Esophagus muscularis mucosa (tissue), 4 donors: ENCODE results near the gene PDK1. TPM values are rescaled to one million over a fixed set of nuclear protein-coding genes. Genes with fewer than 3 reads are reported as not detected.
"Not testable (repeated sequence)": the region's sequence is repeated elsewhere in the genome, so short reads cannot be mapped to it uniquely, and the experiment has no call there.

Source experiments
- DNase-seq: peaks from one replicate; pipeline ENCODE4 v3.0.0-alpha.2; 2017; ENCODE audit errors: extremely low spot score
- H3K27ac ChIP-seq, 4 donors: fragments of 200-600 bp; sonication (generic); replicated peaks in 1 of 4; 1 replicate in 3 of 4; 2 replicates in 1 of 4; pipeline ENCODE4 v1.5.1; 2016 to 2019; ENCODE audit warnings: mild to moderate bottlenecking in 1 of 4
- H3K27me3 ChIP-seq, 4 donors: fragments of 200-600 bp; sonication (generic); one replicate each; pipeline versions ENCODE4 v1.5.1 to v1.6.0; 2016 to 2019
- H3K36me3 ChIP-seq, 4 donors: fragments of 200-600 bp; sonication (generic); one replicate each; pipeline ENCODE4 v1.5.1; 2016 to 2019
- H3K4me1 ChIP-seq, 4 donors: fragments of 200-600 bp; sonication (generic); one replicate each; pipeline ENCODE4 v1.5.1; 2016 to 2019
- H3K4me3 ChIP-seq, 4 donors: fragments of 200-600 bp; sonication (generic); 1 replicate in 2 of 4; 2 replicates in 2 of 4; pipeline ENCODE4 v1.5.1; 2016 to 2019; ENCODE audit warnings: mild to moderate bottlenecking in 4 of 4, moderate library complexity in 1 of 4
- H3K9me3 ChIP-seq, 4 donors: fragments of 200-600 bp; sonication (generic); 1 replicate in 3 of 4; 2 replicates in 1 of 4; pipeline ENCODE4 v1.5.1; 2016 to 2019
- EP300 ChIP-seq: sonication (generic); formaldehyde crosslinking; IDR thresholded peaks from one replicate; pipeline ENCODE4 v1.6.1; 2017; ENCODE audit warnings: antibody characterized with exemption
- POLR2A ChIP-seq: fragments of 450-650 bp; IDR thresholded peaks from one replicate; pipeline ENCODE4 v1.6.1; 2017; ENCODE audit warnings: antibody characterized with exemption, moderate library complexity, mild to moderate bottlenecking, low read depth
- POLR2AphosphoS5 ChIP-seq, 2 donors: sonication (generic); formaldehyde crosslinking; IDR thresholded peaks; one replicate each; pipeline ENCODE4 v1.6.1; 2017; ENCODE audit warnings: antibody characterized with exemption in 2 of 2
- WGBS: methylation state at CpG from one replicate; pipeline ENCODE4 v1.1.5; 2018; 5-methylcytosine and 5-hydroxymethylcytosine counted together
- intact Hi-C: fragments of 100-400 bp; cut with DNase I; formaldehyde crosslinking; loops from one replicate; pipeline ENCODE4 v1.15.1; 2023
- total RNA-seq, 4 donors: library from RNA; depleted of rRNA; stranded (reverse); fragments of >200 nt; gene quantifications; one replicate each; pipeline versions ENCODE4 v1.1.0 to v1.2.1, GENCODE V29; 2016
- TF ChIP-seq, protein P1 (sequence below), 3 experiments: fragments of 200-600 bp in 2 of 3; fragments of 450-650 bp in 1 of 3; sonication (generic) in 2 of 3; IDR thresholded peaks; one replicate each; pipeline ENCODE4 v1.5.1; 2017 to 2019; ENCODE audit warnings: antibody characterized with exemption in 3 of 3, mild to moderate bottlenecking in 2 of 3, moderate library complexity in 1 of 3

Gene PDK1
- total RNA-seq, 4 donors from 2014 or later, result 5.1 to 15.8 (median 11.2) TPM

DNA sequence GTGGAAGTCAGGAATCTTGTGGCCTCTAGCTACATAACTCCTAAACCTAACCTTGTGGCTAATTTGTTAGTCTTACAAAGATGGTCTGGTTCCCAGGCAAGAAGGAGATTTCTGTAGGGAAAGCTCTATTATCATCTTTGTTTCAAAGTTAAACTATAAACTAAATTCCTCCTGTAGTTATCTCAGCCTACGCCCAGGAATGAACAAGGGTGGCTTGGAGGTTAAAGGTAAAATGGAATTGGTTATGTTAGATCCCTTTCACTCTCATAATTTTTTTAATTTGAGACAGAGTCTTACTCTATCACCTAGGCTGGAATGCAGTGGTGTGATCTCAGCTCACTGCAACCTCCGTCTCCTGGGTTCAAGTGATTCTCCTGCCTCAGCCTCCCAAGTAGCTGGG, 24.6 kb upstream of the PDK1 start:
- no peak for DNase-seq
- 98% methylated on average over 2 of the region's 2 CpGs for WGBS
- no peak overlapping the region for H3K4me3 ChIP-seq

DNA sequence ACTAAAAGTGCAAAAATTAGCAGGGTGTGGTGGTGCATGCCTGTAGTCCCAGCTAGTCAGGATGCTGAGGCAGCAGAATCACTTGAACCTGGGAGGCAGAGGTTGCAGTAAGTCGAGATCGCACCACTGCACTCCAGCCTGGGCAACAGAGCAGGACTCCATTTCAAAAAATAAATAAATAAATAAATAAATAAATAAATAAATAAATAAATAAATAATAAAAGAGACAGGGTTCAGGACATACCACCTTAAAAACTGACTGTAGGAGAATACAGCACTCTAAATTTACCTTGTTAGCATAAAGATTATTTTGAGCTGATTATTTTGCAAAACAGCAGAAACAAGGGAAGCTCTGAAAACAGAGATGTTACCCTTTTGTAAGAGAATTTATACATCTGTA, 23.4 kb upstream of the PDK1 start:
- H3K9me3 ChIP-seq, H3K4me3 ChIP-seq, H3K27ac ChIP-seq, H3K27me3 ChIP-seq, DNase-seq, H3K4me1 ChIP-seq, intact Hi-C loops, H3K36me3 ChIP-seq: not testable (repeated sequence)
- 96% methylated on average over 2 of the region's 2 CpGs for WGBS

More for the DNA sequence above, 24.6 kb upstream of the PDK1 start:
- intact Hi-C loops, result no loop called here
- no peak overlapping the region for H3K27ac ChIP-seq
- TF ChIP-seq POLR2A (no peak), EP300 (no peak), POLR2AphosphoS5 (IDR thresholded peaks at IDR 0.05) (no peak)
- TF ChIP-seq, protein P1, sequence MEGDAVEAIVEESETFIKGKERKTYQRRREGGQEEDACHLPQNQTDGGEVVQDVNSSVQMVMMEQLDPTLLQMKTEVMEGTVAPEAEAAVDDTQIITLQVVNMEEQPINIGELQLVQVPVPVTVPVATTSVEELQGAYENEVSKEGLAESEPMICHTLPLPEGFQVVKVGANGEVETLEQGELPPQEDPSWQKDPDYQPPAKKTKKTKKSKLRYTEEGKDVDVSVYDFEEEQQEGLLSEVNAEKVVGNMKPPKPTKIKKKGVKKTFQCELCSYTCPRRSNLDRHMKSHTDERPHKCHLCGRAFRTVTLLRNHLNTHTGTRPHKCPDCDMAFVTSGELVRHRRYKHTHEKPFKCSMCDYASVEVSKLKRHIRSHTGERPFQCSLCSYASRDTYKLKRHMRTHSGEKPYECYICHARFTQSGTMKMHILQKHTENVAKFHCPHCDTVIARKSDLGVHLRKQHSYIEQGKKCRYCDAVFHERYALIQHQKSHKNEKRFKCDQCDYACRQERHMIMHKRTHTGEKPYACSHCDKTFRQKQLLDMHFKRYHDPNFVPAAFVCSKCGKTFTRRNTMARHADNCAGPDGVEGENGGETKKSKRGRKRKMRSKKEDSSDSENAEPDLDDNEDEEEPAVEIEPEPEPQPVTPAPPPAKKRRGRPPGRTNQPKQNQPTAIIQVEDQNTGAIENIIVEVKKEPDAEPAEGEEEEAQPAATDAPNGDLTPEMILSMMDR (IDR thresholded peaks at IDR 0.05), result no peak
- peaks cover 0 to 3% (median 2%) of the 10 kb centered on the region in 4 donors for H3K9me3 ChIP-seq
- H3K36me3 ChIP-seq, result no peaks in the 10 kb centered on the region
- no peaks in the 10 kb centered on the region for H3K27me3 ChIP-seq
- no peaks in the 10 kb centered on the region for H3K4me1 ChIP-seq

DNA sequence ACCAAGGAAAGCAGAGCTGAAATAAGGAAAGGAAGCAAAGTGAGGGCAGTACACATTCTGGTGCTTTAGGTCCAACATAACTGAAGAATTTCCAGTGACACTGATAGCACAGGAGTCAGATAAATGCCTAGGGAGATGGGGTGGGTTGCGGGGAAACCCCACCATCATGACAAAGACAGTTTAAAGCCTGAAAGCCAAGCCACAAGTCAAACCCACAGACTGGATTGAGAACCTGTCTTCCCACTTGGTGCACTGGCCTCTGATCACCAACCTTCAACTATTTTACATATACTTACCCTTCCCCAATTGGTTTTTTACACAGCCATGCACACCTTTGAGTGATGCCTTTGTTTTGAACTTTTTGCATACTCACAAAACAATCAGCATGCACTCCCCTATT, 22.2 kb upstream of the PDK1 start:
- no peaks in the 10 kb centered on the region for H3K9me3 ChIP-seq
- intact Hi-C loops, result no loop called here
- DNase-seq, result no peak
- TF ChIP-seq POLR2A, result no peak
- TF ChIP-seq, protein P1 (IDR thresholded peaks at IDR 0.05), result no peak
- TF ChIP-seq EP300, result no peak
- TF ChIP-seq POLR2AphosphoS5 (IDR thresholded peaks at IDR 0.05), result no peak
- H3K27me3 ChIP-seq, result no peaks in the 10 kb centered on the region
- no peak overlapping the region for H3K27ac ChIP-seq
- H3K36me3 ChIP-seq, result no peaks in the 10 kb centered on the region
- H3K4me3 ChIP-seq, result no peak overlapping the region
- 91% methylated on average over 1 of the region's 1 CpG for WGBS
- no peaks in the 10 kb centered on the region for H3K4me1 ChIP-seq

DNA sequence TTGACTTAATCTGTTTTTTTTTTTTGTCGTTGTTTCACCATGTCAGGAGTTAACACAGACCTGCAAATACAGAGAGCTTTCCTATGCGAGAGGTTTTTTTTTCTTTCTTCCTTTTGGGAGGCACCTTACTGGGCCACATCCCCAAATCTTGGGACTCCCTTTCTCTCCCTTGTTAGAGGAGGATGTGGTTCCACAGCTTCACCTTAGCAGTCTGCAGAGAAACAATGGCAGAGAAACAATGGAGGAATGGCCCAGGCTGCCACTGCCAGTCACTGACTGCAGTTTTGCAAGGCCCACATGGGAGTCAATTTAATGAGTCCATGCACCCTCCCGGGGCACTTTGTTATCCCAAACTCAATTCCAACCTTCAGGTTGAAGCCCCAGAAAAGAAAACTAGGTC, 20.8 kb upstream of the PDK1 start:
- Histone ChIP-seq H3K4me3 (no peak overlapping the region), H3K27ac (no peak overlapping the region), H3K27me3 (no peaks in the 10 kb centered on the region), H3K36me3 (no peaks in the 10 kb centered on the region), H3K9me3 (no peaks in the 10 kb centered on the region), H3K4me1 (no peaks in the 10 kb centered on the region)
- no peak for DNase-seq
- no peak for TF ChIP-seq EP300
- no peak for TF ChIP-seq POLR2A
- TF ChIP-seq, protein P1 (IDR thresholded peaks at IDR 0.05), result no peak
- TF ChIP-seq POLR2AphosphoS5 (IDR thresholded peaks at IDR 0.05), result no peak
- WGBS, result 94% methylated on average over 3 of the region's 3 CpGs
- intact Hi-C loops, result no loop called here

DNA sequence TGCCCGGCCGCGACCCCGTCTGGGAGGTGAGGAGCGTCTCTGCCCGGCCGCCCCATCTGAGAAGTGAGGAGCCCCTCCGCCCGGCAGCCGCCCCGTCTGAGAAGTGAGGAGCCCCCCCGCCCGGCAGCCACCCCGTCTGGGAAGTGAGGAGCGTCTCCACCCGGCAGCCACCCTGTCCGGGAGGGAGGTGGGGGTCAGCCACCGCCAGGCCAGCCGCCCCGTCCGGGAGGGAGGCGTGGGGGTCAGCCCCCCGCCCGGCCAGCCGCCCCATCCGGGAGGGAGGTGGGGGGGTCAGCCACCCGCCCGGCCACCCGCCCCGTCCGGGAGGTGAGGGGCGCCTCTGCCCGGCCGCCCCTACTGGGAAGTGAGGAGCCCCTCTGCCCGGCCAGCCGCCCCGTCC, 18.0 kb upstream of the PDK1 start:
- H3K9me3 ChIP-seq, H3K27me3 ChIP-seq, H3K4me1 ChIP-seq, intact Hi-C loops, H3K36me3 ChIP-seq, DNase-seq, H3K27ac ChIP-seq, H3K4me3 ChIP-seq: not testable (repeated sequence)
- no CpG with 5 or more reads among the region's 37 CpGs for WGBS

DNA sequence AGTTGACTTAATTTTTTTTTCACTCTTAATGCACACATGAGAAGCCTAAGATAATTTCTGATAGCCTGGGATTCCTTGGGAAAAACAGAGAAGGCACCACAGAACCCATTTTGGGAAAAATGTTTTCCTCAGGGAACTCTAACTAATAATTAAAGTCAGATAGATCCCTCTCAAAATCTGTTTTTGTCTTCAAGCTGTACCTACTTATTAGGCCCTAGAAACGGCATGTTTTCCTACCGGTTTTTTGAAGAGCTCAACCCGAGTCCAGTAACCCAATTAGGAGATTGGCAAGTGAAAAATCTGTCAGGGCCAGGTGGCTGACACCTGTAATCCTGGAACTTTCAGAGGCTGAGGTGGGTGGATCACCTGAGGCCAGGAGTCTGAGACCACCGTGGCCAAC, 16.1 kb upstream of the PDK1 start:
- H3K9me3 ChIP-seq, result no peaks in the 10 kb centered on the region
- no peaks in the 10 kb centered on the region for H3K4me1 ChIP-seq
- TF ChIP-seq POLR2AphosphoS5 (IDR thresholded peaks at IDR 0.05) (no peak), POLR2A (no peak), EP300 (no peak)
- TF ChIP-seq, protein P1 (IDR thresholded peaks at IDR 0.05), result no peak
- DNase-seq, result no peak
- intact Hi-C loops, result no loop called here
- WGBS, result 80% methylated on average over 4 of the region's 4 CpGs
- no peaks in the 10 kb centered on the region for H3K27me3 ChIP-seq
- H3K4me3 ChIP-seq, result no peak overlapping the region
- H3K36me3 ChIP-seq, result no peaks in the 10 kb centered on the region
- H3K27ac ChIP-seq, result no peak overlapping the region
